Gastroesophageal sphincter (tissue), 4 donors: Measurements from ENCODE around the gene GOLIM4. TPM values are rescaled to one million over a fixed set of nuclear protein-coding genes. Genes with fewer than 3 reads are reported as not detected.

Experiments used
- ATAC-seq: fragments of 150-250 bp; one replicate; pipeline ENCODE4 v1.9.1; 2016; ENCODE audit warnings: mild to moderate bottlenecking, moderate library complexity
- H3K27ac ChIP-seq, 4 donors: fragments of 200-600 bp; sonication (generic) in 3 of 4; 1 replicate in 3 of 4; 2 replicates in 1 of 4; pipeline ENCODE4 v1.5.1; 2016 to 2019
- H3K27me3 ChIP-seq: fragments of 200-600 bp; sonication (generic); one replicate; pipeline ENCODE4 v1.5.1; 2019
- H3K36me3 ChIP-seq, 2 donors: fragments of 200-600 bp; sonication (generic); one replicate each; pipeline ENCODE4 v1.5.1; 2019; ENCODE audit warnings: control low read depth in 1 of 2
- H3K4me1 ChIP-seq, 3 donors: fragments of 200-600 bp; sonication (generic); 1 replicate in 2 of 3; 2 replicates in 1 of 3; pipeline ENCODE4 v1.5.1; 2016 to 2019; ENCODE audit warnings: control low read depth in 2 of 3
- H3K4me3 ChIP-seq, 2 donors: fragments of 200-600 bp; sonication (generic); one replicate each; pipeline ENCODE4 v1.5.1; 2019; ENCODE audit warnings: mild to moderate bottlenecking in 1 of 2, moderate library complexity in 1 of 2
- H3K9me3 ChIP-seq, 3 donors: fragments of 200-600 bp; sonication (generic); one replicate each; pipeline ENCODE4 v1.5.1; 2017 to 2019; ENCODE audit warnings: control low read depth in 2 of 3
- CTCF ChIP-seq, 4 experiments: fragments of 200-600 bp in 2 of 4; fragments of 450-650 bp in 2 of 4; sonication (generic) in 1 of 4; IDR thresholded peaks; one replicate each; pipeline ENCODE4 v1.5.1; 2017 to 2019; ENCODE audit warnings: antibody characterized with exemption in 4 of 4, mild to moderate bottlenecking in 2 of 4, moderate library complexity in 2 of 4
- EP300 ChIP-seq: sonication (generic); formaldehyde crosslinking; IDR thresholded peaks from one replicate; pipeline ENCODE4 v1.6.1; 2017; ENCODE audit warnings: antibody characterized with exemption, mild to moderate bottlenecking
- POLR2A ChIP-seq, 2 donors: fragments of 450-650 bp; IDR thresholded peaks; one replicate each; pipeline ENCODE4 v1.6.1; 2017; ENCODE audit warnings: antibody characterized with exemption in 2 of 2, mild to moderate bottlenecking in 2 of 2, moderate library complexity in 1 of 2
- POLR2AphosphoS5 ChIP-seq: sonication (generic); formaldehyde crosslinking; IDR thresholded peaks from one replicate; pipeline ENCODE4 v1.6.1; 2017; ENCODE audit warnings: antibody characterized with exemption
- WGBS, 2 donors: methylation state at CpG; one replicate each; pipeline ENCODE4 v1.1.5; 2018; ENCODE audit warnings: low coverage in 1 of 2; 5-methylcytosine and 5-hydroxymethylcytosine counted together
- total RNA-seq, 4 donors: library from RNA; depleted of rRNA; stranded (reverse); fragments of >200 nt; gene quantifications; one replicate each; pipeline ENCODE4 v1.1.0, GENCODE V29; 2016

Gene GOLIM4
- total RNA-seq, 4 donors from 2014 or later: 41.8 to 49.3 (median 47.8) TPM

GRCh38 chr3:167976516-167977361 is 119.0 kb downstream of the GOLIM4 start:
- Histone ChIP-seq H3K36me3 (no peaks in the 10 kb centered on the region), H3K4me3 (no peak overlapping the region), H3K4me1 (no peaks in the 10 kb centered on the region), H3K27me3 (no peaks in the 10 kb centered on the region), H3K27ac (no peak overlapping the region), H3K9me3 (no peaks in the 10 kb centered on the region)
- no peak for ATAC-seq
- TF ChIP-seq CTCF (IDR thresholded peaks at IDR 0.05): no peak
- no peak for TF ChIP-seq POLR2AphosphoS5
- TF ChIP-seq EP300: no peak
- TF ChIP-seq POLR2A (IDR thresholded peaks at IDR 0.05): no peak
- 33 to 40% methylated on average over 8 of the region's 8 CpGs for WGBS, 2 donors

GRCh38 chr3:167973901-167974300 is 121.8 kb downstream of the GOLIM4 start:
- Histone ChIP-seq H3K9me3 (no peaks in the 10 kb centered on the region), H3K4me1 (no peaks in the 10 kb centered on the region), H3K4me3 (no peak overlapping the region), H3K27me3 (no peaks in the 10 kb centered on the region), H3K36me3 (no peaks in the 10 kb centered on the region), H3K27ac (no peak overlapping the region)
- TF ChIP-seq POLR2AphosphoS5: no peak
- TF ChIP-seq EP300: no peak
- TF ChIP-seq POLR2A (IDR thresholded peaks at IDR 0.05): no peak
- TF ChIP-seq CTCF (IDR thresholded peaks at IDR 0.05): no peak
- no peak for ATAC-seq

GRCh38 chr3:167973046-167973445 is 122.7 kb downstream of the GOLIM4 start:
- no peaks in the 10 kb centered on the region for H3K9me3 ChIP-seq

GRCh38 chr3:167972502-167972901 is 123.2 kb downstream of the GOLIM4 start:
- no peak overlapping the region for H3K4me3 ChIP-seq
- no peak overlapping the region for H3K27ac ChIP-seq
- H3K36me3 ChIP-seq: no peaks in the 10 kb centered on the region
- H3K4me1 ChIP-seq: no peaks in the 10 kb centered on the region
- H3K9me3 ChIP-seq: no peaks in the 10 kb centered on the region
- TF ChIP-seq EP300 (no peak), POLR2A (IDR thresholded peaks at IDR 0.05) (no peak), POLR2AphosphoS5 (no peak), CTCF (IDR thresholded peaks at IDR 0.05) (no peak)
- H3K27me3 ChIP-seq: no peaks in the 10 kb centered on the region
- ATAC-seq: no peak
- 71 to 77% methylated on average over 3 of the region's 3 CpGs for WGBS, 2 donors

More at GRCh38 chr3:167973046-167973445, 122.7 kb downstream of the GOLIM4 start:
- Histone ChIP-seq H3K36me3 (no peaks in the 10 kb centered on the region), H3K27ac (no peak overlapping the region), H3K4me1 (no peaks in the 10 kb centered on the region), H3K27me3 (no peaks in the 10 kb centered on the region), H3K4me3 (no peak overlapping the region)
- 39 to 53% methylated on average over 2 of the region's 2 CpGs for WGBS, 2 donors
- TF ChIP-seq CTCF (IDR thresholded peaks at IDR 0.05) (no peak), POLR2A (IDR thresholded peaks at IDR 0.05) (no peak), EP300 (no peak), POLR2AphosphoS5 (no peak)
- ATAC-seq: no peak

GRCh38 chr3:167969548-167969947 is 126.2 kb downstream of the GOLIM4 start:
- H3K4me3 ChIP-seq: no peak overlapping the region
- H3K27me3 ChIP-seq: no peaks in the 10 kb centered on the region
- no peaks in the 10 kb centered on the region for H3K36me3 ChIP-seq
- no peaks in the 10 kb centered on the region for H3K9me3 ChIP-seq
- H3K4me1 ChIP-seq: no peaks in the 10 kb centered on the region
- no peak for ATAC-seq
- TF ChIP-seq POLR2AphosphoS5 (no peak), POLR2A (IDR thresholded peaks at IDR 0.05) (no peak), CTCF (IDR thresholded peaks at IDR 0.05) (no peak), EP300 (no peak)
- 93 to 100% methylated on average over 1 of the region's 1 CpG for WGBS, 2 donors
- no peak overlapping the region for H3K27ac ChIP-seq
